ENCODE measurements around the gene ROBO2. TPM values are rescaled to one million over a fixed set of nuclear protein-coding genes. Genes with fewer than 3 reads are reported as not detected.

Gene ROBO2
- total RNA-seq, 1 experiment from 2014 or later: not detected

- no peaks in the 10 kb centered on the region for H3K79me2 ChIP-seq (ENCODE audit: insufficient read depth, low read length)
- H2AFZ ChIP-seq (ENCODE audit: low read depth, low read length, poor library complexity, severe bottlenecking): no peak overlapping the region
- no peak for DNase-seq (ENCODE audit: low read depth, low spot score)
- H3K9me3 ChIP-seq (ENCODE audit: control insufficient read depth in 1 of 2, insufficient read depth in 1 of 2, low read depth in 1 of 2, low read length in 2 of 2): peaks cover 18 to 20% of the 10 kb centered on the region in 2 experiments; a peak in 3 of 4 replicates
- ATAC-seq: no peak
- ChIA-PET RAD21 (ENCODE audit: low non-redundant PET in 1 of 2, low total read pairs in 2 of 2, uncharacterized antibody in 2 of 2, unreplicated experiment in 2 of 2) (no interaction called here), CTCF (no interaction called here), POLR2A (no interaction called here)
- TF ChIP-seq CBX3 (IDR thresholded peaks at IDR 0.05; ENCODE audit: low read depth) (no peak), TCF7L2 (IDR thresholded peaks at IDR 0.05; ENCODE audit: borderline replicate concordance, extremely low read depth, insufficient read depth, insufficient read length) (no peak), EZH2 (IDR thresholded peaks at IDR 0.05) (no peak), SP1 (IDR thresholded peaks at IDR 0.05; ENCODE audit: low read depth) (no peak), ELF1 (IDR thresholded peaks at IDR 0.05; ENCODE audit: borderline replicate concordance, low read depth) (no peak), EGR1 (IDR thresholded peaks at IDR 0.05; ENCODE audit: low read depth) (no peak), EZH2phosphoT487 (IDR thresholded peaks at IDR 0.05; ENCODE audit: borderline replicate concordance) (no peak), JUND (IDR thresholded peaks at IDR 0.05) (no peak), REST (IDR thresholded peaks at IDR 0.05; ENCODE audit: low read depth) (no peak), FOSL1 (IDR thresholded peaks at IDR 0.05; ENCODE audit: low read depth) (no peak), SIN3A (IDR thresholded peaks at IDR 0.05; ENCODE audit: low read depth) (no peak), SRF (IDR thresholded peaks at IDR 0.05; ENCODE audit: low read depth) (no peak), YY1 (IDR thresholded peaks at IDR 0.05; ENCODE audit: extremely low read depth, insufficient replicate concordance, low read depth, low read length) (no peak), RAD21 (IDR thresholded peaks at IDR 0.05; ENCODE audit: low read depth) (no peak), CEBPB (IDR thresholded peaks at IDR 0.05; ENCODE audit: low read depth) (no peak), POLR2AphosphoS5 (IDR thresholded peaks at IDR 0.05; ENCODE audit: low read depth, low read length) (no peak)
- TF ChIP-seq, protein P1, sequence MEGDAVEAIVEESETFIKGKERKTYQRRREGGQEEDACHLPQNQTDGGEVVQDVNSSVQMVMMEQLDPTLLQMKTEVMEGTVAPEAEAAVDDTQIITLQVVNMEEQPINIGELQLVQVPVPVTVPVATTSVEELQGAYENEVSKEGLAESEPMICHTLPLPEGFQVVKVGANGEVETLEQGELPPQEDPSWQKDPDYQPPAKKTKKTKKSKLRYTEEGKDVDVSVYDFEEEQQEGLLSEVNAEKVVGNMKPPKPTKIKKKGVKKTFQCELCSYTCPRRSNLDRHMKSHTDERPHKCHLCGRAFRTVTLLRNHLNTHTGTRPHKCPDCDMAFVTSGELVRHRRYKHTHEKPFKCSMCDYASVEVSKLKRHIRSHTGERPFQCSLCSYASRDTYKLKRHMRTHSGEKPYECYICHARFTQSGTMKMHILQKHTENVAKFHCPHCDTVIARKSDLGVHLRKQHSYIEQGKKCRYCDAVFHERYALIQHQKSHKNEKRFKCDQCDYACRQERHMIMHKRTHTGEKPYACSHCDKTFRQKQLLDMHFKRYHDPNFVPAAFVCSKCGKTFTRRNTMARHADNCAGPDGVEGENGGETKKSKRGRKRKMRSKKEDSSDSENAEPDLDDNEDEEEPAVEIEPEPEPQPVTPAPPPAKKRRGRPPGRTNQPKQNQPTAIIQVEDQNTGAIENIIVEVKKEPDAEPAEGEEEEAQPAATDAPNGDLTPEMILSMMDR (IDR thresholded peaks at IDR 0.05 in 2 of 3, conservative IDR thresholded peaks at IDR 0.05 in 1 of 3; ENCODE audit: borderline replicate concordance in 1 of 3, insufficient read depth in 1 of 3, low read depth in 2 of 3, low read length in 2 of 3): no peak
- TF ChIP-seq, protein P2, sequence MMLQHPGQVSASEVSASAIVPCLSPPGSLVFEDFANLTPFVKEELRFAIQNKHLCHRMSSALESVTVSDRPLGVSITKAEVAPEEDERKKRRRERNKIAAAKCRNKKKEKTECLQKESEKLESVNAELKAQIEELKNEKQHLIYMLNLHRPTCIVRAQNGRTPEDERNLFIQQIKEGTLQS (IDR thresholded peaks at IDR 0.05): no peak
- TF ChIP-seq, protein P3, sequence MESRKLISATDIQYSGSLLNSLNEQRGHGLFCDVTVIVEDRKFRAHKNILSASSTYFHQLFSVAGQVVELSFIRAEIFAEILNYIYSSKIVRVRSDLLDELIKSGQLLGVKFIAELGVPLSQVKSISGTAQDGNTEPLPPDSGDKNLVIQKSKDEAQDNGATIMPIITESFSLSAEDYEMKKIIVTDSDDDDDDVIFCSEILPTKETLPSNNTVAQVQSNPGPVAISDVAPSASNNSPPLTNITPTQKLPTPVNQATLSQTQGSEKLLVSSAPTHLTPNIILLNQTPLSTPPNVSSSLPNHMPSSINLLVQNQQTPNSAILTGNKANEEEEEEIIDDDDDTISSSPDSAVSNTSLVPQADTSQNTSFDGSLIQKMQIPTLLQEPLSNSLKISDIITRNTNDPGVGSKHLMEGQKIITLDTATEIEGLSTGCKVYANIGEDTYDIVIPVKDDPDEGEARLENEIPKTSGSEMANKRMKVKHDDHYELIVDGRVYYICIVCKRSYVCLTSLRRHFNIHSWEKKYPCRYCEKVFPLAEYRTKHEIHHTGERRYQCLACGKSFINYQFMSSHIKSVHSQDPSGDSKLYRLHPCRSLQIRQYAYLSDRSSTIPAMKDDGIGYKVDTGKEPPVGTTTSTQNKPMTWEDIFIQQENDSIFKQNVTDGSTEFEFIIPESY (IDR thresholded peaks at IDR 0.05; ENCODE audit: extremely low read depth, insufficient replicate concordance, low read length): no peak
- TF ChIP-seq, protein P4, sequence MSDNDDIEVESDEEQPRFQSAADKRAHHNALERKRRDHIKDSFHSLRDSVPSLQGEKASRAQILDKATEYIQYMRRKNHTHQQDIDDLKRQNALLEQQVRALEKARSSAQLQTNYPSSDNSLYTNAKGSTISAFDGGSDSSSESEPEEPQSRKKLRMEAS (IDR thresholded peaks at IDR 0.05): no peak
- no peaks in the 10 kb centered on the region for H4K20me1 ChIP-seq (ENCODE audit: insufficient read depth)
- H3K4me1 ChIP-seq (ENCODE audit: control insufficient read depth in 1 of 2, insufficient read depth in 2 of 2, low read length in 2 of 2): no peaks in the 10 kb centered on the region
- H3K9ac ChIP-seq (ENCODE audit: low read length): no peak overlapping the region
- BruUV-seq (replicated peaks): no TSS peak
- no peak overlapping the region for H3K4me3 ChIP-seq (replicated peaks in 1 of 2; ENCODE audit: low read depth in 1 of 2, low read length in 2 of 2)
- no peaks in the 10 kb centered on the region for H3K27me3 ChIP-seq (ENCODE audit: insufficient read depth, low read length)
- H3K9me2 ChIP-seq (ENCODE audit: insufficient read depth): no peaks in the 10 kb centered on the region
- no peaks in the 10 kb centered on the region for H3K36me3 ChIP-seq (ENCODE audit: control insufficient read depth in 1 of 2, insufficient read depth in 2 of 2, low read length in 2 of 2)
- no peak overlapping the region for H3K27ac ChIP-seq (ENCODE audit: low read depth, low read length)
- H3K4me2 ChIP-seq (ENCODE audit: low read length): no peak overlapping the region
- intact Hi-C loops (cut with micrococcal nuclease): no loop called here
Measured at GRCh38 chr3:77066829-77067228, 26.9 kb downstream of the ROBO2 start.

Measured in HCT116 (cell line).